K562 (cell line): ENCODE results near the gene SLC27A4.

Source experiments
- BACH1 ChIP-seq: fragments of 200-800 bp; sonication (Bioruptor generic); IDR thresholded peaks from 2 replicates; pipeline ENCODE4 v1.6.1; 2016; ENCODE audit warnings: missing genetic modification characterization, missing compliant biosample characterization
- CEBPB ChIP-seq: fragments of 450-650 bp; IDR thresholded peaks from 2 replicates; pipeline ENCODE4 v1.6.1; 2016; ENCODE audit warnings: missing genetic modification characterization, missing compliant biosample characterization
- JUND ChIP-seq, 2 experiments: IDR thresholded peaks; 2 replicates in 1 of 2; 3 replicates in 1 of 2; pipeline ENCODE4 v1.6.1; 2011; ENCODE audit warnings: borderline replicate concordance in 2 of 2, low read depth in 2 of 2, low read length in 2 of 2, improper control_type of control experiment in 1 of 2, missing biosample characterization in 1 of 2, missing genetic modification characterization in 1 of 2, missing genetic modification reagents in 1 of 2
- NR2C2 ChIP-seq, 2 experiments: fragments of 200-800 bp in 1 of 2; sonication (Bioruptor generic) in 1 of 2; sonication (generic) in 1 of 2; formaldehyde crosslinking in 1 of 2; IDR thresholded peaks; 2 replicates each; pipeline versions ENCODE4 v1.6.1 to v1.8.0; 2016 to 2022; ENCODE audit warnings: mild to moderate bottlenecking in 1 of 2, missing compliant biosample characterization in 1 of 2, missing genetic modification characterization in 1 of 2, missing genetic modification reagents in 1 of 2

DNA sequence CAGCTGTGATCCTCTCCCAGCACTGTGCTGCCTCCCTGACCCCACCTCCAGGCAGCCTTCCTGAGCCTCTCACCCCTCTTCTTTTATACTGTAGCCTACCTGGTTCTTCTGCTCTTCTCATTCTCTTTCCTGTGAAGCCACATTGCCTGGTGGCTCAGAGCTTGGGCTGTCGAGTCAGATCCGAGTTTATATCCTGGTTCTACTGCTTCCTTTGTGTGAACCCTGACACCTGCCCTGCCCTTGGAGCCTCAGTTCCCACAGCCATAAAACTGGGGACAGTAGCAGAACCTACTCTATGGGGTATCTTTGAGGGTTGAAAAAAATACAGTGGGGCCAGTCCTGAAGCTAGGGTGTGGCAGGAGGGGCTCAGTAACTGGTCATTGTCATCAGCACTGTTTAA, 8.8 kb downstream of the SLC27A4 start:
- no peak for TF ChIP-seq CEBPB (tag)
- no peak for TF ChIP-seq BACH1 (tag)
- TF ChIP-seq JUND (IDR thresholded peaks at IDR 0.05; ENCODE audit: borderline replicate concordance, low read depth, low read length): no peak
- TF ChIP-seq JUND (tag; IDR thresholded peaks at IDR 0.05; ENCODE audit: borderline replicate concordance, low read depth, low read length): no peak
- TF ChIP-seq NR2C2 (CRISPR knock-in tag; IDR thresholded peaks at IDR 0.05): no peak
- TF ChIP-seq NR2C2 (tag; IDR thresholded peaks at IDR 0.05): no peak
